ENCODE measurements around the gene CTSK.

The CTSK gene

GRCh38 chr1:150753416-150753815, 54.6 kb downstream of the CTSK start:
- DNase-seq, result no peak

- DNase-seq, result no peak
Observed at GRCh38 chr1:150751443-150751842, 56.6 kb downstream of the CTSK start.

GRCh38 chr1:150749720-150750311, 58.2 kb downstream of the CTSK start:
- no peak for DNase-seq

GRCh38 chr1:150748878-150749719, 59.0 kb downstream of the CTSK start:
- DNase-seq, result no peak
